ENCODE measurements around the gene AP1M1.

DNA sequence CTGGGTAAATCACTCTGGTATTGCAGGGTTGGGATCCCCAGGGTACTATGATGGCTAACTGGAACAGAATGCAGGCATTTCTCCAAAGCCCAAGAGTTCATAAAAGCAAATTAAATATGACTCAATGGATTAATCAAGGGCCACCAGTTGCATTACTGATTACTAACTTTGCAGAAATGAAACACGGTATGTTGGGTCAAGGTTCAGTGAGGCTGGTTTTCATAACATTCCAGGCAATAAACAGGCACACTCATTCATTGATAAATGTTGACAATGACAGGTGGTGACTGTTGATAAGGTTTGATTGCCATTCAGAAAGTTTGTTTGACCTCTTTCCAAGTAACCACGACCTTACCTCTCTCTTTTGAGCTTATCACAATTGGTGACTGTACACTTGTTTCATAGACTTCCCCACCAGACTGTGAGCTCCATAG, 506 bp upstream of the AP1M1 start:
- TF ChIP-seq, protein P1, sequence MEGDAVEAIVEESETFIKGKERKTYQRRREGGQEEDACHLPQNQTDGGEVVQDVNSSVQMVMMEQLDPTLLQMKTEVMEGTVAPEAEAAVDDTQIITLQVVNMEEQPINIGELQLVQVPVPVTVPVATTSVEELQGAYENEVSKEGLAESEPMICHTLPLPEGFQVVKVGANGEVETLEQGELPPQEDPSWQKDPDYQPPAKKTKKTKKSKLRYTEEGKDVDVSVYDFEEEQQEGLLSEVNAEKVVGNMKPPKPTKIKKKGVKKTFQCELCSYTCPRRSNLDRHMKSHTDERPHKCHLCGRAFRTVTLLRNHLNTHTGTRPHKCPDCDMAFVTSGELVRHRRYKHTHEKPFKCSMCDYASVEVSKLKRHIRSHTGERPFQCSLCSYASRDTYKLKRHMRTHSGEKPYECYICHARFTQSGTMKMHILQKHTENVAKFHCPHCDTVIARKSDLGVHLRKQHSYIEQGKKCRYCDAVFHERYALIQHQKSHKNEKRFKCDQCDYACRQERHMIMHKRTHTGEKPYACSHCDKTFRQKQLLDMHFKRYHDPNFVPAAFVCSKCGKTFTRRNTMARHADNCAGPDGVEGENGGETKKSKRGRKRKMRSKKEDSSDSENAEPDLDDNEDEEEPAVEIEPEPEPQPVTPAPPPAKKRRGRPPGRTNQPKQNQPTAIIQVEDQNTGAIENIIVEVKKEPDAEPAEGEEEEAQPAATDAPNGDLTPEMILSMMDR (IDR thresholded peaks at IDR 0.05; ENCODE audit: low read depth, low read length): no peak
- TF ChIP-seq EZH2phosphoT487 (IDR thresholded peaks at IDR 0.05; ENCODE audit: low read depth): no peak

Measured in OCI-LY3 (cell line).